Fibroblast of the aortic adventitia (primary cell): ENCODE data around the gene KRT13. TPM values are rescaled to one million over a fixed set of nuclear protein-coding genes. Genes with fewer than 3 reads are reported as not detected.

Experiments
- DNase-seq: peaks from one replicate; pipeline ENCODE4 v3.0.0-alpha.2; 2010; ENCODE audit warnings: low read depth
- H3K4me3 ChIP-seq: 2 replicates; pipeline ENCODE4 v1.5.1; 2011; ENCODE audit warnings: low read depth, mild to moderate bottlenecking, control low read depth, low read length, moderate library complexity
- total RNA-seq: library from RNA; depleted of rRNA; stranded (reverse); fragments of >200 nt; gene quantifications from 2 replicates; pipeline ENCODE4 v1.2.3, GENCODE V29; 2012; ENCODE audit warnings: low replicate concordance
- TF ChIP-seq, protein P1 (sequence below): IDR thresholded peaks from 2 replicates; pipeline ENCODE4 v1.5.1; 2011; ENCODE audit warnings: mild to moderate bottlenecking, low read length, control low read depth, inconsistent platforms; ENCODE audit not compliant: insufficient read depth

KRT13 gene
- total RNA-seq, 1 donor: not detected

DNA sequence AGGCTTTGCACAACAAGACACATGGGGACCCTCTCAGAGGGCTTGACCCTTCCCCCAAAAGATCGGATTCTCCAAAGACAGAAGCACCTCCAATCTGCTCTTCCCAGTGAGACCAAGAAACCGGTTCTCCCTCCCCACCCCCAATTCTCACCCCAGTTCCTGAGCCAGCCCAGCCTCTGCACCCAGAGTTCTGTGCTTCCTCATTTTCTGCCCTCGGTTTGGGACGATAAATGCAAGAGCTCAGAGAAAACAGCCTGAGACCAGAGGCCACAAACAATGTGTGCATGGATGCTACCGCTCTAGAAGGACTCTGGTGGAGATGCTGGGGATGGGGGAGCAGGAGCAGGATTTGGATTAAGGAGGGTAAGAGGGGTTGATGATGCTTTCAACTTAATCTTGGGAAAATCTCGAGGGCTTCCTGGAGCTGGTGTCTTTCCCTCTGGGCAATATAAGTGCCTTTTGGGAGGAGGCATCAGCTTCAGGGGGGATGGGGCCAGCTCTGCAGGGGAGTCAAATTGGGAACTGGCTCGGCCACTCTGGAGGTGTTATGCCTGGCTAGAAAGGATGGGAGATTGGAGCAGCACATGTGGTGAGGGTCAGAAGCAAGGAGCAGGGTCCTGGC lies 7.2 kb upstream of the KRT13 start:
- H3K4me3 ChIP-seq: no peak overlapping the region
- DNase-seq: no peak
- TF ChIP-seq, protein P1, sequence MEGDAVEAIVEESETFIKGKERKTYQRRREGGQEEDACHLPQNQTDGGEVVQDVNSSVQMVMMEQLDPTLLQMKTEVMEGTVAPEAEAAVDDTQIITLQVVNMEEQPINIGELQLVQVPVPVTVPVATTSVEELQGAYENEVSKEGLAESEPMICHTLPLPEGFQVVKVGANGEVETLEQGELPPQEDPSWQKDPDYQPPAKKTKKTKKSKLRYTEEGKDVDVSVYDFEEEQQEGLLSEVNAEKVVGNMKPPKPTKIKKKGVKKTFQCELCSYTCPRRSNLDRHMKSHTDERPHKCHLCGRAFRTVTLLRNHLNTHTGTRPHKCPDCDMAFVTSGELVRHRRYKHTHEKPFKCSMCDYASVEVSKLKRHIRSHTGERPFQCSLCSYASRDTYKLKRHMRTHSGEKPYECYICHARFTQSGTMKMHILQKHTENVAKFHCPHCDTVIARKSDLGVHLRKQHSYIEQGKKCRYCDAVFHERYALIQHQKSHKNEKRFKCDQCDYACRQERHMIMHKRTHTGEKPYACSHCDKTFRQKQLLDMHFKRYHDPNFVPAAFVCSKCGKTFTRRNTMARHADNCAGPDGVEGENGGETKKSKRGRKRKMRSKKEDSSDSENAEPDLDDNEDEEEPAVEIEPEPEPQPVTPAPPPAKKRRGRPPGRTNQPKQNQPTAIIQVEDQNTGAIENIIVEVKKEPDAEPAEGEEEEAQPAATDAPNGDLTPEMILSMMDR: no peak

DNA sequence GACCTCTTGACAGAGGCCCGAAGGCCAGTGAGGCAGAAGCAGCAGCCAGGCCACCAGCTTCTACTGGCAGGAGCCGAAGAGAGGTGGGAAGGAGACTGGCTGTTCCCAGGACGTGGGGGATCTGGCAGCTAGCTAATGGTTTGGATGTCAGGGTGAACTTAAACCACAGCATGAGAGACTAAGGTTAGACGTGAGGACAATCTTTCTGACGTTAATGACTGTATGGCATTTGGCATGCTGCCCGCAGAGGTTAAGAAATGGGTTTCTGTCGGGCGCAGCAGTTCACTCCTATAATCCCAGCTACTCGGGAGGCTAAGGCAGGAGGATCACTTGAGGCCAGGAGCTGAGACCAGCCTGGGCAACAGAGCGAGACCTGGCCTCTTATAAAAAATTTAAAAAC lies 6.3 kb upstream of the KRT13 start:
- TF ChIP-seq, protein P1: no peak
- H3K4me3 ChIP-seq: no peak overlapping the region
- no peak for DNase-seq

DNA sequence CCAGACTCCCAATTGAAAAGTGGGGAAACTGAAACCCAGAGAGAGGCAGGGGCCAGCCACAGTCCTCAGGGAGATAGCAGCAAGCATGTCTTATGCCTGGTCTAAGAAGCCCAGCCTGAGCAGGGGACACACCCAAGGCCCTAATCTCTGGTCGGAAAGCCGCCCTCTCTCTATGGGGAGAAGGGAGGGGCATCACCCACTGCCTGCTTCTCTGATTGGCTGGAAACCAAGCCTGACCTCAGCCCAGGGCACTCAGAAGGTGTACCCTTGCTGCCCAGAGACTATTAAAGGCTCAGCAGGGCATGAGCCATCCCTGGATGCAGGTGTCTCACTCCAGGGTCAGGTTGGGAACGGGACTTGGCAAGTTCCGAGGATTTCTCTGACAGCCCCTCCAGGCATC lies 5.7 kb upstream of the KRT13 start:
- no peak for DNase-seq
- TF ChIP-seq, protein P1: no peak
- no peak overlapping the region for H3K4me3 ChIP-seq

DNA sequence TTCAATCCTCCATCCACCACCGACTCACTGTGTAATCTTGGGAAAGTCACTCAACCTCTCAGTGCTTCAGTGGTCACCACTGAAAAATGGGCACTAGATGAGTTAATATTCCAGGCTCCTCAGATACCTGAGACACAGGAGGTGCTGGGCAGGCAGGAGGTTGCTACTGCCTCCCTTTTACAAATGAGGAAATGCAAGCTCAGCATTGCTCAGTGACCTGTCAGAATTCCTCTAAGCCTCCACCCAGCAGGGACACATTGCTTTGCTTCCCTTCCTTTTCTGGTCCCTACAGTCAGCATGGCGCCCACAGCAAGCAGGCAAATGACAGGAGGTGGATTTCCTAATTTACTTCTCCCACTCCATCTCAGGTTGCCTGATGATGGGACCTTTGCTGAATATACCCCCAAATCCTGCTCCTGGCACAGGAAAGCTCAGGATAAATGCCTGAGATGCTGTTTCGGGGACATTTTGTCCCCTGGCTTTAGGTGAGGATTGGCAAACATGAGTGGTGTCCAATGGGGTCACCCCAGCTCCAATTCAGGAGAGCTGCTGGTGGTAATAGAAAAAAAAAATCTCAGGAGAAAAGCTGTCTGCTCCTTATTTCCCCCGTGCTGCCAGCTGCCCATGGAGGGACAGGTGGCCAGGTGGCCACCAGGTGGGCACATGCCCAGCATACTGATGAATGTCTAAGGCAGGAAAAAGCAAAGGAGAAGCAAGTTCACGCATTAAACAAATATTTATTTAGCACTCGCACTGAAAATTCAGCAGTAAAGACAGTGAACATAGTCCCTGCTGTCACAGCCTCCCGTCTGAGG lies 5.0 kb upstream of the KRT13 start:
- TF ChIP-seq, protein P1: no peak
- no peak for DNase-seq
- H3K4me3 ChIP-seq: no peak overlapping the region

DNA sequence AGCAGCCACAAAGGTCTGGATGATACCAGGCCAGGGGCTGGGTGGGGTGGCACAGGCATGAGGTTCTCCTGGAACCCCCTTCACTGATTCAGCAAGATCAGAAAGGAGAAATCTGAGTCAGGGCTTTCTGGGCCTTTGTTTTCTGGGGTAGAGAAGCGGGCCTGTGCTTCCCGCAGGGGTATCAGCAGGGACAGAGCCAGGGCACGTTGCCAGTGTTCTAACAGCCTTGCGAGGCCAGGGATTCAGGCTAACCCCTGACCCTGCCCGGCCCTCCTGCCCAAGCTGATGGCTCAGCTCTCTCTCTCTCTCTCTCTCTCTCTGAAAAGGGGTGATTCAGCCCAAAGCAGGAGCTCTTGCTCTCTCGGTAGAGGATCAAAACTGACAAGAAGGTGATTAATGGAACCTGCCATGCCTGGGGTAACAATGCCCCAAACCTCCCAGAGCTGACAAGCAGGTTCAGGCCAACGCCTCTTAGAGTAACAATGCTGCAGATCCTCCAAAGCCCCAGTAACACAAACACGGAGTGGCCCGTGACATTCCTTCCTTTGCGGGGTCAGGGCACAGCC lies 2.0 kb upstream of the KRT13 start:
- H3K4me3 ChIP-seq: no peak overlapping the region
- peak; percentile 27 for DNase-seq
- TF ChIP-seq, protein P1: no peak

DNA sequence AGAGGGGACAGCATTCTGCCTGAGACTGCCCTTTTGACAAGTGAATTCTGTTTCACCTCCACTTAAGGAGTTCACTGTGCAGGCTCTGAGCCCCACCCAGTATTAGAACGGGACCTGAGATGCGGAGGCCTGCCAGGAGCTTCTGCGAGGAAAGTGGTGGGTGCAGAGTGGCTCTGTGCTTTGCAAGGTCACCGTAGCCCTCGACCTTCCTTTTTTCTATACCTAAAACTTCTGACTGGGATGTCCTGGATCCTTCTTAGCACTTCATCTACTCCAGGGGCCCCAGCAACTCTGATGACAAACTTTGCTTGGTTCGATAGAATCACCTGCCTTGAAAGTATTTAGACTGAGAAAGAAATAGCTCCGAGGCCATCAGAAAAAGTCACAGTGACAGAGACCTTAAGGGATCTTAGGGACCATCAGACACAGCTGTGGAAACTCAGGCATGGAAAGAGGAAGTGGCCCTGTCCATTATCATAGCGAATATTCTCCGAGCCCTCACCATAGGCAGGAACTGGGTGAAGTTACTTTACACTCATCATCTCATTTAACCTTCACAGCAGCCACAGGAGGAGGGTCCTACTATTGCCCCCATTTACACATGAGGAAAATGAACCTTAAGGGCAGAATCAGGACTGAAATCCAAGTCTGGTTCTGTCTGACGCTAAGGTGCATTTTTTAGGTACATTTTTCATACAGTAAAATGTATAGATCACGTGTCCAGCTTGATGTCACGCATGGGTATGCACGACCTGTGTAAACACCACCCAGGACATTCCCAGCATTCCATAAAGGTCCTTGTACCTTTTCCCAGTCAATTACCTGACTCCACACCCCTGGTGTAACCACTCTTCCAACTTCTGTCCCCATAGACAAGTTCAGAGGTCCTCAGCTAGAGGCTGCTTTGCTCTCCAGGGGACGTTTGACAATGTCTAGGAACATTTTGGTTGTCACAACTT lies 676 bp upstream of the KRT13 start:
- DNase-seq: no peak
- no peak overlapping the region for H3K4me3 ChIP-seq
- TF ChIP-seq, protein P1: no peak
